H4 (cell line): ENCODE results near the gene GPC5. TPM values are rescaled to one million over a fixed set of nuclear protein-coding genes. Genes with fewer than 3 reads are reported as not detected.
A peak's percentile ranks its signal among the peaks of the same experiment; 100 is the strongest.

Experiments
- DNase-seq: peaks from one replicate; pipeline ENCODE4 v3.0.0-alpha.2; 2015; ENCODE audit warnings: low spot score
- total RNA-seq: library from RNA; depleted of rRNA; stranded (reverse); fragments of >200 nt; shearing (Covaris generic); gene quantifications from 2 replicates; pipeline ENCODE4 v1.2.3, GENCODE V29; 2014

GPC5 gene
- total RNA-seq, 1 experiment from 2014 or later: 1.5 TPM

DNA sequence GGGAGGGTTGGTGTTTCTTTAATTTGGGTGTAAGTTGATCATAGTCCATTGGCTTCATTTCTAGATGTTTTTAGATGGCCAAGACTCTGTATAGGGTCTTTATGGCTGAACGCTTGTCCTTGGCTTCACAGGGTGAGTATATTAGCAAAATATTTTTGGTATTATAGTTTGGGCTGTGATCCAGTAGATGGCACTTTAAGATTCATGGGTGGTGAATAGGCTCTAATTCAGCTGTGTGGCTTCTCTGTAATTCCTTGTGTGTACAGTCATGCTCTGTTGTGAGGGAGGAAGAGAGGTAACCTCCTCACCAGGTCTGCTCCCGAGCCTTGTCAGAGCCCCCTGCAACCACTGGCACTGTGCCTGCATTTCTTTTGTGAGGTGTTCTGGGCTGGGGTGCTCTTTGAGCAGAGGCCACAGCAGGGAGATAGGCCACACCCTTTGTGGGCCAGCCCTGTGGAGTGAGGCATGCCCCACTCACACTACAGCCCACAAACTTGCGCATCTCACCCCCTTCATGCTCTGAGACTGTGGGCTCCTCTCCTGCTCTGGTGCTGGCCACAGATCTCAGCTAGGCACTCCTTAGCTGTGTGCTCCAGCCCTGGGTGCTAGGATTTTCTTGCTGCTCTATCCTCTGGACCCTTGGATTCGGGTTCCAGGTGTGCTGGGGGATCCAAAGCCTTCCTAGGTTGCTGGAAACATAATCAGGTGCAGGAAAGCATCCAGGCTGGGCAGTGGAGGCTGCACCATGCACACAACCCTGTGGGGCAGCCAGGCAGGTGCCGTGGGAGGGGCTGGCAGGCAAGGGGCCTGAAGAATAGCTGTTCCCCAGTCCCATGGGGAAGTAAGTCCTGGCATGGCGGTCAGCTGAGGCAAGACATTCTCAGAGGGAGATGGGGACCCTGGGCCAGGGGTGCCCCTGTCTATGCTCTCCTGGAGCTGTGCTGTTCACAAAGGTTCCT is 193.9 kb downstream of the GPC5 start:
- no peak for DNase-seq

DNA sequence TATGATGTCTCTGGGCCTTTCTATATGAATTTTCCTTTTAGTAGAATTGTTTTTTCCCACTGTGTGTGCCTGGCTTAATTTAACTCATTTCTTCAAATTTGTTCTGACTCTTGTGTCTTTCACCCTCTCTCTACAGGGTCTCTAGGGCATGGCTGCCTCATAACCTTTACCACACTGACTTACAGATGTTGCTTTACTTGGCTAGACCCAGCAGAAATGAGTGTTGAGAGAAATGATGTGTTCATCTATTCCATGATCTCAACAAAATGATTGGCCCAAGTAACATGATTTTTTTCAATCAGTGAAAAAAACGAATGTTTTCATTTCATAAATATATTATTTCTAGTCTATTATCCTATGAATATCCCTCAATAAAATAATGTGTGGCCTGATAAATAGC is 195.0 kb downstream of the GPC5 start:
- no peak for DNase-seq

DNA sequence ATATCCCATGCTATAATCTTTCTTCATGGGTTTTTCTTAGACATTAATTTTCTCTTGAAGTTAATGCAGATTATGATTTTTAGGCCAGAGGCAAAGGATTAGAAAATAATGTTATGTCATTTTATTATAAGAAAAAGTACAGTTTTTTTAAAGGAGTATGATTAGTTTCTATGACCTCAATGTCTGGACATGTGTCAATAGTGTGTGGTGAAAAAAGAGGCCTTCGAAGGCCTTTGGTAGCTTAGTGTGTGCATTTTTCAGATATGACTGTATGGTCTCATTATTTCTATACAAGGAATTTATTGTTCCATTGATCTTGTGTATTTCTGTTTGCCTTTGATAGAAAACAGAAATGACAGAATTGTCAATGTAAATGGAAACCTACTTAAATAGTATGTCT is 195.6 kb downstream of the GPC5 start:
- no peak for DNase-seq

DNA sequence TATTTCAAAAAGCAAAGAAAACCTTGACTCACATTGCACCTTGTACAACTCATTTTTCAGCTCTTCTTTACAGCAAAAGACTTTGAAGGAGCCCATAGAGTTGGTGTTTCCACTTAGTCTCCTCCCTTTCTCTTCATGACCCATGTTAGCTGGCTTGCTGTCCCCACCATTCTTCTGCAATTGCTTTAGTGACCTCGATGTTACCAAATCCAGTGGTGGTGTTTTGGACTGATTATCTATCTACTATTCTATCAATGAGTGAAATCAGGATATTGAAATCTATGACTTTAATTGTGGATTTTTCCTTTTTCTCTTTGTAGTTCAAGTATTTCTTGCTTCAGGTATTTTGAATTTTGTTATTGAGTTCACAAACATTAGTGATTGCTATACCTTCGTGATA is 197.3 kb downstream of the GPC5 start:
- no peak for DNase-seq

DNA sequence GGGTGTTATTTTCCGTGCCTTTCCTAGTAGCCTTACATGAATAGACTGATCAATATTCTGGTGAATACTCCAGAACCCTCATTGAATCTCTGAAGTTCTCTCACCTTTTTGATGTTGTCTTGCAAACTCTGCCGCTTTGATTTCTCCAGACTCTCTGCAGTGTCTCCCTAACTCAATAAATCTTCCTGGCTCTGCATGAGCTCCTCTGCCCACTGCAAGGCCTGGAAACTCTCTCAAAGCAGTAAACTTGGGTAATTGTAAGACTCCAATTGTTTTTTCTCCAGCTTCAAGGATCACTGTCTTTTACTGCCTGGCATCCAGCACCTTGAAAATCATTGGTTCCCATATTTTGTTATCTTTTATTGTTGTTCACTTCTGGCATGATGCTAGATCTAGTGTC is 198.4 kb downstream of the GPC5 start:
- no peak for DNase-seq

DNA sequence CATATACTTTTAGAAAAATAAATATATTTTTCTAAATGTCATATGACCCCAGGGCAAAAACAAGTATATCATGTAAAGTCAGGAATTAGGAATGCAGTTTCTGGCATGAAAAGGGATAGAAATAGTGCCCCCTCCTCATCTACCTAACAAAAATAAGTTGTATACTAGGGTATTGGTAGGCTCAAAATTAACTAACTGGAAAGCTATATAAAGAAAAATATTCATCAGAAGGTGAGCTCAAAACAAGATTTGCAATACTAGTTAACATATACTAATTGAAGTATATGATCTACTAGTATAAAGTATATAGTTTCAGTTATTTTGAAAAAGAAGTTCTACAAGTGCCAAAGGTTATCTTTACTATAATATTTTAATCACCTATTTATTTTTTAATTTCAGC is 200.2 kb downstream of the GPC5 start:
- no peak for DNase-seq

DNA sequence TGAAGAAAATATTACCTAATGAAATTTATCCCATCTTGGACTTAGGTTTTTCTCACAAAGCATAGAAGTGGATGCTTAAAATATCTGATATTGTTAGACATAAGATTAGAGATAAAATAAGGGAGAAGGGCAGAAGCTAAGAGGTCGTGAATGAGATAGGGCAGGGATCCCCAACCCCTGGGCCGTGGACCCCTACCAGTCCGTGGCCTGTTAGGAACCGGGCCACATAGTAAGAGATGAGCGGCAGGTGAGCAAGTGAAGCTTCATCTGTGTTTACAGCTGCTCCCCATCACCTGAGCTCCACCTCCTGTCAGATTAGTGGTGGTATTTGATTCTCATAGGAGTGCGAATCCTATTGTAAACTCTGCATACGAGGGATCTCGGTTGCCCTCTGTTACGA is 202.9 kb downstream of the GPC5 start:
- DNase-seq: no peak

DNA sequence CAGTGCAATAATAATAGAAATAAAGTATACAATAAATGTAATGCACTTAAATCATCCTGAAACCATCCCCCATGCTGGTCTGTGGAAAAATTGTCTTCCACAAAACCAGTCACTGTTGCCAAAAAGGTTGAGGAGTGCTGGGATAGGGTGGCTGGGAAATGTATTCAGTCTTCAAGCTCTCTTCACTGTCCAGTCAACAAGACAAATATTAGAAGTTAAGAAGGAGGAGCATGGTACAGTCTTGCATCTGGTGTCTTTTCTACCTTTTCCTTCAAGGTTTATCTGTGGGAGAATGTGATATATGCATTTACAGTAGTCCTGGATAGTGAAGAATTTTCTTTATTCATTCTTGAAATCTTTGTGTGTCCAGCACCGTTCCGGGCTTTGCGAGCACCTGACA is 203.4 kb downstream of the GPC5 start:
- no peak for DNase-seq

DNA sequence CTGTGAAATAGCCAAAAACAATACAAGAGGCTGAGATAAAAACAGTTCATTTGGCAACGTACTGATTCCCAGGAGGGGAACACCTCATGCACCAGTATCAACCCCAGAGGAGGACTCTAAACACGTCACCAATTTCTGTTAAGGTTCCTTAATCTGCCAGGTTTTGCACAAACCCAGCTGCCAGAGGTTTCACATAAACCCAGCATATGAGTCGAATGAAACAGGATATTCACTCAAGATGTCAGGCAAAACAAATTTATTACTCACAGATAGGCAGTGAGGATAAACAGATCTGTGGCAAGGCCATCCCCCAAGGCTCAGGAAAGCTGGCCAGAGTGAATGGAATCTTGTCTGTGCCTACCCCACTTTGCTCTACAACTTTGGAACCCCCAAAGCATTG is 210.9 kb downstream of the GPC5 start:
- DNase-seq: peak; percentile 2

DNA sequence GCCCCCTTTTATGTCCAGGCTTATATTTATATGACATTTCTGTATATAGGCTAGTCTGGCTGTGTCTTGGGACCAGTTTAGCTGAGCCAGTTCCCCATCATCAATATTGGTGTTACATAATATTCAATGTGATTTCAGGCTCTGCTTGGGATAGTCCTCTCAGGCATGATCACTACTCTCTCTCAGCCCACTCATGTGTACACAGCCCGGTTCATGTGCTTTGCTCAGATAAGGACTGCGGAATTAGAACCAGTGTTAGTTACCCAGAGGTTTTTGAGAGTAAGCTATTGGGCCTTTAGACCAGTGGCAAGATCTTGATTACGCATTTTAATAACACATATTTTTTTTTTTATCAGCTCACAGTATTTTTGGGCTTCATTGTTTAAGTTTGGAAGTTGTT is 219.9 kb downstream of the GPC5 start:
- DNase-seq: no peak

DNA sequence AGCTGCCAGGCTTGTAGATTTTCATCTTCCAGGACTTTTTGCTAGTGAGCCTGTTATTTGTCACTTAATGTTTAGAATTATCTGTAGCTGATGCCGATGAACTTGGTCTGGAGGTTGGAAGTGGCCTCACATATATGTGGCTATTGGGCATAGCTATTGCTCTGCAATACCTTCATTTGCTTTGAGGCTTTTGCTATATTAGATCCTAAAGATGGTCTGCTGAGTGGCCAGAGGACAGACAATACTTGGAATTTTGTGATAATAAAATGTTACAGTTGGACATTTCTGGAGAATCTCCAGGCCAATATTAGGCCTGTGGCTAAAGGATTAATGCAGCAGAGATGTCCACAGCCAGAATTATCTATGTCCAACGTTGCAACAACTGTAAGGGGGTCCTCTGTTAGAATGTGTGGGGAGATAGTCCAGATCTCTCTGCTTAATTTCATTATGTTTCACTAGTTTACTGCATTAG is 222.3 kb downstream of the GPC5 start:
- DNase-seq: no peak

DNA sequence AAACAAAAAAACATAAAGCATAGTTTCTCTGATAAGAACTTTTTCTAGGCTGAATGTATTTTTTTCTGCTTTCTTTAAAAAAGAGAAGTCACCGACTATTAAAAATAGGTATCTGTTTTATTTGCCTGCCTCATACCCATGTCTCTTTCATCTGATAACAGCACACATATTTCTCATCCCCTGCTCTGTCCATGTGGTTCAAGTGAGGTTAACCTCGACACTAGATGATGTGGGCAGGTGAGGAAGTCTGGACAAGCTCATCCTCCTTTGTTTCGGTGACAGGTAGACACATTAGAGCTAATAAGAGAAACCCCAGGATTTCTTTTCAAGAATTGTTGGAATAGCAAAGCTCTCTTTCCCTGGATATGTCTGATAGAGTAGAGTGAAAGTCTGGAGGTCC is 222.7 kb downstream of the GPC5 start:
- no peak for DNase-seq

DNA sequence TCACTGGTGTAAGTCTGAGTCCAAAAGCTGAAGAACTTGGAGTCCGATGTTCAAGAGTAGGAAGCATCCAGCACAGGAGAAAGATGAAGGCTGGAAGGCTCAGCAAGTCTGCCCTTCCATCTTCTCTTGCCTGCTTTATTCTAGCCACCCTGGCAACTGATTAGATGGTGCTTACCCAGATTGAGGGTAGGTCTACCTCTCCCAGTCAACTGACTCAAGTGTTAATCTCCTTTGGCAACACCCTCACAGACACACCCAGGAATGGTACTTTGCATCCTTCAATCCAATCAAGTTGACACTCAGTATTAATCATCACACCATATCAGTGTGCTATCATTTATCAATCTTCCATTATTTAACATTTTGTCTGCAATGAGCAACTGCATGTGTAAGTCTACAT is 223.5 kb downstream of the GPC5 start:
- no peak for DNase-seq

DNA sequence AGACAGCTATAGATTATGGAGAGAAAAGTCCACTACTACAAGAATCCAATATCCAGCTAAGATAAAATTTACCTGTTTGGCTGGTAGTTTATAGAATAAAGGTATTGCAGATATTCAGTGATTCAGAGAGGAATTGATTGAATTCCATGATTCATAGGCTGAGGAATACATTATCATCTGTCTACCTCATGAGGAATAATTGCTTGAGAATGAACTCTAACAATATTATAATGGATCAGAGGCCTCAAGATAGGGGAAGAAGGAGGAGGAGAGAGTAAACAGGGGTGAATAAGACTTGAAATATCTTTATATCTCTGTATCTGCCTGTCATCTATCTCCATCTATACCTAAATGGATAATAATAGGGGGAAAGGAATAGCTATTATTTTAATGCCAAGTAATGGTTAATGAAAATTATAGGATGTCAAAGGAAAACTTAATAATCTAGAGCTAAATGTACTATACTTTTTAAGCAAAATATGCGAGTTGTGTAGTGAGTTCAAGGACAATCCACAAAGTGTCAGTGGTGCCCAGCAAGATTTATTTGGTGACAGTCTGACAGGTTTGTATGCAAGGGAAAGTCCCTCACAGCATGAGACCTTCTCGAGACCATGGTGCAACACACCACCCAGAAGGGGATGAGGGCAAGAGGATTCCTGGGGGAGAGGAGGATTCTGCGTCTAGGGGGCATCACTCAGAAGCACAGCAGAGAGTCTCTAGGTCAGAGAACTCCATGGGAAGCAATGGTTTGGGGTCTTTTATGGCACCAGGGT is 224.5 kb downstream of the GPC5 start:
- DNase-seq: no peak

DNA sequence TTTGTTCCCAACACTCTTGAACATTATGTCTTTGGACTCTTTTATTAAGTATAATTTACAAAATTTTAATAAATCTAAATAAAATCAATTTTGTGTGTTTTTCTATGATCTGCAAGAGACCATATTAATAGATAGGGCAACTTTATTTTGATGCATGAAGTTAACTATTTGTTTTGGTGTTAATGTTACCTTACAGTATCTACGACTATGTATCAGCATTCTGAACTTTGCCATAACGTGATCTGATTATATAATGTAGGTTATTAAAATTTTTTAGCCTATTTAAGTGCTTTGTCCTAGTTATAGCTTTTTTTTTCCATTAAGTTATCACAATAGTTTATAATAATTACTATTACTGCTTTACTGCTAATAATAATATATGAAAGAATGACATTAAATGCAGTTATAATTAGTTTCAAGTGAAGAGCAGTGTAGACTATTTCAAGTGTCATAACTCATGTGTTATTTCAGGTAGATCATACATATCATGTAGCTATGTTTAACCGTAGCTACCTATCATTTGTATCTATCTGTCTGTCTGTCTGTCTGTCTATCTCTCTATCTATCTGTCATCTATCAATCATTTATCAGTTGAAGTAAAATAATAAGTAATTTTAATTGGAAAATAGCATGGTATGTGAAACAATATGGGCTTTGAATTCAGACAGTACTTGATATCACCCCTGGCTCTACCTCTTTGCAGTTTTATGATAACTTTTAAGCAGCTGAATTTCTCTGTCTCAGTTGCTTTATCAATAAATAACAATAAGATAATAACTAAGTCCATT is 229.7 kb downstream of the GPC5 start:
- DNase-seq: no peak

DNA sequence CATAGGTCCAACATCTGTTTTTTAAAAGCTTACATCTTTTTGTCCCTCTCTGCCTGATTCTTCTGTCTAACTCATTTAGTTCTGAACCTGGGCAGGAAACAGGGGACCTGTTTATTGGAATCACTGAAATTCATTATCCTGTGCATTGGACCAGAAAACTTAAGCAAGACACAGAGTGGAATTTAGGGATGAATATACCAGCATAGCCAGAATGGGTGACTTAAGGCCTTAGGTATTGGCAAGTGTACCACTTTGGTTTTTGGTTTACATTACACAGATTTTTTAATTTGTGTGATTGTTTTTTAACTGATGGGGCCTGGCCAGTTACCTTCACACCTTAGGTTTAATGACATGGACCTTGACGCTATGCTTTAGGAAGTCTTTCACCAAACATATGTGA is 232.5 kb downstream of the GPC5 start:
- no peak for DNase-seq

DNA sequence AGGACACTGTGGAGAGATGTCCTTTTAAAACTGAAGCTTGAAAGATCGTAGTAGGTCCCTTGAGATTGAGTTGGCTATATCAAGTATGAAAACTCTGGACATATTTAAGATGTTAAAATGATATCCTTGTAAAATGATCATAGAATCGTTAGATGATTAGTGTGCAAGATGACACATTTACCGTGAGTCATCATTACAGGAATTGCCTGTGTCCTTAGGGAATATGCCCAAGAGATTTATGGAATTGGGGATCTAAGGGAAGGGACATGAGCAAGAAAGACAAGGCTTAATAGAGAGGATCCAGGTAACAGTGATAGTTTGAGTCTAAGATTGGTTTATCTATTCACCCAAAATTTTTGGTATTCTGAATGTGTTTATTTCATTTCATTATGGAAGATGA is 233.7 kb downstream of the GPC5 start:
- no peak for DNase-seq

DNA sequence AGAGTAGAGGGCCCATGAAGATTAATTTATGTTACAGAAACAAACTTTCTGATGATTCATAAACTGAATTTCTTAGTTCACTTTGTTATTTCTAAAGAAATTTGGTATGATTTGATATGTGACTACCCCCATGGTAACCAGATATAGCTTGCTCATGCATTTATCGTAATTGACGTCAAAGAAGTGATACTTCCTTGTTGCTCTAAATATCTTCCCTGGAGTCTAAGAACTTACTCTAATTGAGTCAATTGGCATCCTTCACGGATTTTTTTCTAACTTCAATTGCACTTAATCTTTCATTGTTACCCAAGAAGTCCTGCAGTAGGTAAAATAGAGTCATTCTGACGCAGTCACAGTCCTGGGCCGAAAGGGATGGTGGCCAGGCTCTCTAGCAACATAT is 240.9 kb downstream of the GPC5 start:
- no peak for DNase-seq

DNA sequence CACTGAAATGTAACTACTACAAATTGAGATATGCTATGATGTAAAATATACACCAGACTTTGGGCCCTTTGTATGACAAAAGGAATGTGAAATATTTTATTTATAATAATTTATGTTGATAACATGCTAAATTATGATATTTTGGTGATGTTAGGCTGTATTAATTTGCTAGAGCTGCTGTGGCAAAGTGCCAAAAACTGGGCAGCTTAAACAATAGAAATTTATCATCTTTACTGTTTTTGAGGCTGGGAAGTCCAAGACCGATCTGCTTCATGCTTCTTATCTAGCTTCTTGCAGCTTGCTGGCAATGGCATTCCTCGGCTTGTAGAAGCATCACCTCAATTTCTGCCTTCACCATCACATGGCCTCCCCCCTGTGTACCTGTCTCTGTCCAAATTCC is 245.0 kb downstream of the GPC5 start:
- no peak for DNase-seq

DNA sequence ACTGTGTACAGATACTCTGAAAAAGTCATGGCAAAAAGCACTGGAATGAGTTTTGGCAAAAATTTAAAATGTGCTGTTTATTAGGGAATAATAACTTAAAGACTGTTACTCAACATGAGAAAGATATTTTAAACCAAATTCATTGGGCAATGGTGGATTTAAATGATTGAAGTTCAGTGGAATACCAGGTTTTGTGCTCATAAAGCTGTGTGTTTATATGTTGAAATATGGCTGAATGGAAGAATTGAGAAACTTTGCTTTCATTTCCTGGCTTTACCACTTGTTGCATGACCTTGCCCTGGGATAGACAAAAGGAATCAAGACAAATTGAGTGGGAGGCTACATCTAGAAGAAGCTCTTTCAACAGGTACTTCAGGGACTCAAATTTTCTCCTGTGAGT is 246.4 kb downstream of the GPC5 start:
- no peak for DNase-seq

DNA sequence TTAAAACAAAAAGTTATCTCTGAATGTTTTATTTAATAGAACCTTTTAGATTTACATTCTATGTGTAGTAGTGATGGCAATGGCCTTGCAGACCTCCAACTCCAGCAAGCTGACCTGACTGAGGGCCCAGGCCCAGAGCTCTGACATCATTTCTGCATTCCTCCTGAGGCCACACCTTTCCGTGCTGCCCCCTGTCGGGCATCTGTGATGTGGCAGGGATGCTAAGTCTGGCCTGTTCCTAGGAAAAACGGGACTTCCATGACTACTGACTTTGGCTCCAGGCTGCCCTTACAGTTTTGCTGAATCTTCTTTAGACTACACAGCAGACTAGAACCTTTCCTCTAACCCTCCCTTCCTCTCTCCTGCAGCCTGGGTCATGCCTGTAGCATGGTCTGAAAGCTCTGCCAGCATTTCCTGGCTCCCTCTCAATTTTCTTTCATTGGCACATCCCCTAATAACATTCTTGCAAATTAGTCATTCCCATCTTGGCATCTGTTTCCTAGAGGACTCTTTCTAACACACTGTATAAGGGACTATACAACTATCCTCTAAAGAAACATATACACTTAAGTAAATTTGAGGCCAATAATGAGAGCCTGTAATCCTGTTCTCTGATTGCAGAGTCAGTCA is 249.1 kb downstream of the GPC5 start:
- DNase-seq: peak; percentile 10

DNA sequence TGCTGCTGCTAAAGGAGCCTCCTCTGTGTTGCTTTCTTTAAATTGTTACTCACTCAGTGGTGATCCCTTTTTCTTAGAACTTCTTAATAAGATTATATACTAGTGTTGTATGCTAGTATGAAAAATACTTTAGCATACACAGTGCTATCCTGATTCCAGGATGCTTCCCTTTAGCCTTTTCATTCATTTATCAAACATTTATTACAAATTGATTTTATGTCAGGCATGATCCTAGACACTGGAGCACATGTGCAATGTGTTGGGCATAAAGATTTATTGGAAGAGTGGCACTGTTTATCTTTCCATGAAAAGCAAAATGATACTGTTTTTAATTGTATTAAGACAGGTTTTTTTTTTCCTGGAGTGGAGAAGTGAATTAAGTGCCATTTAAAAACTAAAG is 249.6 kb downstream of the GPC5 start:
- DNase-seq: no peak
